SK-N-SH treated with all-trans-retinoic acid at 6 μM for 48 hours (cell line): ENCODE measurements around the gene EIF4ENIF1.

Experiments
- ARNTL ChIP-seq: fragments of 450-650 bp; formaldehyde crosslinking; IDR thresholded peaks from 2 replicates; pipeline ENCODE4 v1.5.0; 2020; ENCODE audit warnings: low read depth, mild to moderate bottlenecking, moderate library complexity, borderline replicate concordance
- ISL1 ChIP-seq: fragments of 250-450 bp; sonication (Bioruptor Pico); IDR thresholded peaks from 2 replicates; pipeline ENCODE4 v2.1.2; 2022; ENCODE audit warnings: mild to moderate bottlenecking, moderate library complexity
- TCF4 ChIP-seq: fragments of 250-450 bp; sonication (Bioruptor Pico); IDR thresholded peaks from 2 replicates; pipeline ENCODE4 v1.8.0; 2021; ENCODE audit warnings: mild to moderate bottlenecking, moderate library complexity, borderline replicate concordance
- ZNF70 ChIP-seq: fragments of 450-650 bp; formaldehyde crosslinking; IDR thresholded peaks from 2 replicates; pipeline ENCODE4 v1.5.0; 2020; ENCODE audit warnings: mild to moderate bottlenecking, moderate library complexity

- TF ChIP-seq ARNTL (CRISPR knock-in tag) (no peak), TCF4 (no peak), ZNF70 (CRISPR knock-in tag) (no peak), ISL1 (CRISPR knock-in tag) (no peak)
Measured at GRCh38 chr22:31501738-31502137, 12.1 kb upstream of the EIF4ENIF1 start.
